Gastroesophageal sphincter (tissue), 3 donors: ENCODE results near the gene MDFIC2.

Experiments
- CTCF ChIP-seq, 4 experiments: fragments of 200-600 bp in 2 of 4; fragments of 450-650 bp in 2 of 4; sonication (generic) in 1 of 4; IDR thresholded peaks; one replicate each; pipeline ENCODE4 v1.5.1; 2017 to 2019; ENCODE audit warnings: antibody characterized with exemption in 4 of 4, mild to moderate bottlenecking in 2 of 4, moderate library complexity in 2 of 4
- EP300 ChIP-seq: sonication (generic); formaldehyde crosslinking; IDR thresholded peaks from one replicate; pipeline ENCODE4 v1.6.1; 2017; ENCODE audit warnings: antibody characterized with exemption, mild to moderate bottlenecking
- POLR2A ChIP-seq, 2 donors: fragments of 450-650 bp; IDR thresholded peaks; one replicate each; pipeline ENCODE4 v1.6.1; 2017; ENCODE audit warnings: antibody characterized with exemption in 2 of 2, mild to moderate bottlenecking in 2 of 2, moderate library complexity in 1 of 2

- TF ChIP-seq CTCF (IDR thresholded peaks at IDR 0.05): no peak
- TF ChIP-seq POLR2A (IDR thresholded peaks at IDR 0.05): no peak
- TF ChIP-seq EP300: no peak
Observed at GRCh38 chr3:70250492-70250891, 61.9 kb downstream of the MDFIC2 start.
